ENCODE measurements around the gene COG4.

DNA sequence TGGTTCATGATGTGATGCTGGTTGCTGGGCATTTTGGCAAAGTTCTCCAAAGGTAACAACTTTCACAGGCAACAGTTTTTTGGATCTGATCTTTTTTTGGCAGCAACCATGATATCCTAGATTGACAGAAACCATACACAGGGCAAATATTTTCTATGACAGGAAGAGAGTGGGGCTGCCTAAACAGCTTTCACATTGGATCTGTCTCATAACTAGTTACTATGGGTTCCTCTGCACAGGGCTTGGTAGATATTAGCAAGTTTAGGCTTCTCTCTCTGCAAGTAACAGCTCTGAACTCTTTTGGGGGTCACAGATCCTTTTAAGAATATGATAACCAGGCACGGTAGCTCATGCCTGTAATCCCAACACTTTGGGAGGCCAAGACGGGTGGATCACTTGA lies 28.6 kb downstream of the COG4 start:
- TF ChIP-seq, protein P1, sequence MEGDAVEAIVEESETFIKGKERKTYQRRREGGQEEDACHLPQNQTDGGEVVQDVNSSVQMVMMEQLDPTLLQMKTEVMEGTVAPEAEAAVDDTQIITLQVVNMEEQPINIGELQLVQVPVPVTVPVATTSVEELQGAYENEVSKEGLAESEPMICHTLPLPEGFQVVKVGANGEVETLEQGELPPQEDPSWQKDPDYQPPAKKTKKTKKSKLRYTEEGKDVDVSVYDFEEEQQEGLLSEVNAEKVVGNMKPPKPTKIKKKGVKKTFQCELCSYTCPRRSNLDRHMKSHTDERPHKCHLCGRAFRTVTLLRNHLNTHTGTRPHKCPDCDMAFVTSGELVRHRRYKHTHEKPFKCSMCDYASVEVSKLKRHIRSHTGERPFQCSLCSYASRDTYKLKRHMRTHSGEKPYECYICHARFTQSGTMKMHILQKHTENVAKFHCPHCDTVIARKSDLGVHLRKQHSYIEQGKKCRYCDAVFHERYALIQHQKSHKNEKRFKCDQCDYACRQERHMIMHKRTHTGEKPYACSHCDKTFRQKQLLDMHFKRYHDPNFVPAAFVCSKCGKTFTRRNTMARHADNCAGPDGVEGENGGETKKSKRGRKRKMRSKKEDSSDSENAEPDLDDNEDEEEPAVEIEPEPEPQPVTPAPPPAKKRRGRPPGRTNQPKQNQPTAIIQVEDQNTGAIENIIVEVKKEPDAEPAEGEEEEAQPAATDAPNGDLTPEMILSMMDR (conservative IDR thresholded peaks at IDR 0.05; ENCODE audit: low read depth in 2 of 2): no peak
- TF ChIP-seq, protein P2, sequence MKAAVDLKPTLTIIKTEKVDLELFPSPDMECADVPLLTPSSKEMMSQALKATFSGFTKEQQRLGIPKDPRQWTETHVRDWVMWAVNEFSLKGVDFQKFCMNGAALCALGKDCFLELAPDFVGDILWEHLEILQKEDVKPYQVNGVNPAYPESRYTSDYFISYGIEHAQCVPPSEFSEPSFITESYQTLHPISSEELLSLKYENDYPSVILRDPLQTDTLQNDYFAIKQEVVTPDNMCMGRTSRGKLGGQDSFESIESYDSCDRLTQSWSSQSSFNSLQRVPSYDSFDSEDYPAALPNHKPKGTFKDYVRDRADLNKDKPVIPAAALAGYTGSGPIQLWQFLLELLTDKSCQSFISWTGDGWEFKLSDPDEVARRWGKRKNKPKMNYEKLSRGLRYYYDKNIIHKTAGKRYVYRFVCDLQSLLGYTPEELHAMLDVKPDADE (IDR thresholded peaks at IDR 0.05): no peak
